Prostate gland (tissue), 2 donors: Measurements from ENCODE around the gene EPM2AIP1. TPM values are rescaled to one million over a fixed set of nuclear protein-coding genes. Genes with fewer than 3 reads are reported as not detected.
A peak's percentile ranks its signal among the peaks of the same experiment; 100 is the strongest.

Source experiments
- DNase-seq: peaks from one replicate; pipeline ENCODE4 v3.0.0-alpha.2; 2019; ENCODE audit warnings: low spot score
- H3K27ac ChIP-seq, 2 donors: fragments of 200-600 bp; sonication (generic); 2 replicates each; pipeline ENCODE4 v1.5.1; 2017 to 2019
- H3K27me3 ChIP-seq: fragments of 200-600 bp; sonication (generic); replicated peaks from 2 replicates; pipeline ENCODE4 v1.5.1; 2019; ENCODE audit not compliant: insufficient read depth
- H3K36me3 ChIP-seq, 2 donors: fragments of 200-600 bp; sonication (generic); 1 replicate in 1 of 2; 2 replicates in 1 of 2; pipeline versions ENCODE4 v1.5.1 to v1.8.1; 2017 to 2019
- H3K4me1 ChIP-seq: fragments of 200-600 bp; sonication (generic); replicated peaks from 2 replicates; pipeline ENCODE4 v1.5.1; 2019
- H3K4me3 ChIP-seq, 2 donors: fragments of 200-600 bp; sonication (generic); 2 replicates each; pipeline ENCODE4 v1.5.1; 2017 to 2019
- H3K9me3 ChIP-seq: fragments of 200-600 bp; sonication (generic); 2 replicates; pipeline ENCODE4 v1.5.1; 2017
- POLR2A ChIP-seq: fragments of 450-650 bp; IDR thresholded peaks from one replicate; pipeline ENCODE4 v1.6.1; 2016; ENCODE audit warnings: antibody characterized with exemption, mild to moderate bottlenecking
- POLR2AphosphoS5 ChIP-seq: sonication (generic); formaldehyde crosslinking; IDR thresholded peaks from one replicate; pipeline ENCODE4 v1.6.1; 2017; ENCODE audit warnings: antibody characterized with exemption
- WGBS: methylation state at CpG from one replicate; pipeline ENCODE4 v1.1.5; 2018; 5-methylcytosine and 5-hydroxymethylcytosine counted together
- intact Hi-C: fragments of 100-400 bp; cut with DNase I; formaldehyde crosslinking; loops from one replicate; pipeline ENCODE4 v1.14.2; 2022
- total RNA-seq, 2 donors: library from RNA; depleted of rRNA; stranded (reverse); fragments of >200 nt; gene quantifications; one replicate each; pipeline ENCODE4 v1.1.0, GENCODE V29; 2016
- TF ChIP-seq, protein P1 (sequence below), 4 experiments: fragments of 200-600 bp in 2 of 4; fragments of 450-650 bp in 2 of 4; sonication (generic) in 2 of 4; IDR thresholded peaks; 1 replicate in 3 of 4; 2 replicates in 1 of 4; pipeline ENCODE4 v1.5.1; 2016 to 2019; ENCODE audit warnings: antibody characterized with exemption in 4 of 4, mild to moderate bottlenecking in 2 of 4, moderate library complexity in 2 of 4

EPM2AIP1 gene
- total RNA-seq, 2 donors from 2014 or later = 13.8 to 14.2 TPM

DNA sequence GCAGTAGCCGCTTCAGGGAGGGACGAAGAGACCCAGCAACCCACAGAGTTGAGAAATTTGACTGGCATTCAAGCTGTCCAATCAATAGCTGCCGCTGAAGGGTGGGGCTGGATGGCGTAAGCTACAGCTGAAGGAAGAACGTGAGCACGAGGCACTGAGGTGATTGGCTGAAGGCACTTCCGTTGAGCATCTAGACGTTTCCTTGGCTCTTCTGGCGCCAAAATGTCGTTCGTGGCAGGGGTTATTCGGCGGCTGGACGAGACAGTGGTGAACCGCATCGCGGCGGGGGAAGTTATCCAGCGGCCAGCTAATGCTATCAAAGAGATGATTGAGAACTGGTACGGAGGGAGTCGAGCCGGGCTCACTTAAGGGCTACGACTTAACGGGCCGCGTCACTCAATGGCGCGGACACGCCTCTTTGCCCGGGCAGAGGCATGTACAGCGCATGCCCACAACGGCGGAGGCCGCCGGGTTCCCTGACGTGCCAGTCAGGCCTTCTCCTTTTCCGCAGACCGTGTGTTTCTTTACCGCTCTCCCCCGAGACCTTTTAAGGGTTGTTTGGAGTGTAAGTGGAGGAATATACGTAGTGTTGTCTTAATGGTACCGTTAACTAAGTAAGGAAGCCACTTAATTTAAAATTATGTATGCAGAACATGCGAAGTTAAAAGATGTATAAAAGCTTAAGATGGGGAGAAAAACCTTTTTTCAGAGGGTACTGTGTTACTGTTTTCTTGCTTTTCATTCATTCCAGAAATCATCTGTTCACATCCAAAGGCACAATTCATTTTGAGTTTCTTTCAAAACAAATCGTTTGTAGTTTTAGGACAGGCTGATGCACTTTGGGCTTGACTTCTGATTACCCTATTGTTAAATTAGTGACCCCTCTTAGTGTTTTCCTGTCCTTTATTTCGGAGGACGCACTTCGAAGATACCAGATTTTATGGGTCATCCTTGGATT is 674 bp upstream of the EPM2AIP1 start, which contains the start of gene MLH1:
Gene MLH1, plus strand, starts transcription at position 193 of the 958 bp plus-strand sequence. Its CDS starts 30 bp downstream, at position 223.
- peak; percentile 90 for TF ChIP-seq POLR2AphosphoS5
- TF ChIP-seq, protein P1, sequence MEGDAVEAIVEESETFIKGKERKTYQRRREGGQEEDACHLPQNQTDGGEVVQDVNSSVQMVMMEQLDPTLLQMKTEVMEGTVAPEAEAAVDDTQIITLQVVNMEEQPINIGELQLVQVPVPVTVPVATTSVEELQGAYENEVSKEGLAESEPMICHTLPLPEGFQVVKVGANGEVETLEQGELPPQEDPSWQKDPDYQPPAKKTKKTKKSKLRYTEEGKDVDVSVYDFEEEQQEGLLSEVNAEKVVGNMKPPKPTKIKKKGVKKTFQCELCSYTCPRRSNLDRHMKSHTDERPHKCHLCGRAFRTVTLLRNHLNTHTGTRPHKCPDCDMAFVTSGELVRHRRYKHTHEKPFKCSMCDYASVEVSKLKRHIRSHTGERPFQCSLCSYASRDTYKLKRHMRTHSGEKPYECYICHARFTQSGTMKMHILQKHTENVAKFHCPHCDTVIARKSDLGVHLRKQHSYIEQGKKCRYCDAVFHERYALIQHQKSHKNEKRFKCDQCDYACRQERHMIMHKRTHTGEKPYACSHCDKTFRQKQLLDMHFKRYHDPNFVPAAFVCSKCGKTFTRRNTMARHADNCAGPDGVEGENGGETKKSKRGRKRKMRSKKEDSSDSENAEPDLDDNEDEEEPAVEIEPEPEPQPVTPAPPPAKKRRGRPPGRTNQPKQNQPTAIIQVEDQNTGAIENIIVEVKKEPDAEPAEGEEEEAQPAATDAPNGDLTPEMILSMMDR (IDR thresholded peaks at IDR 0.05) = no peak
- TF ChIP-seq POLR2A = peak; percentile 68
- peak; percentile 91 for DNase-seq
- Histone ChIP-seq H3K36me3 (peaks cover 0 to 4% of the 10 kb centered on the region in 2 donors), H3K27me3 (no peaks in the 10 kb centered on the region), H3K4me1 (peaks cover 6% of the 10 kb centered on the region), H3K27ac (peak within 1 kb of the TSS; percentile 98 to 99), H3K4me3 (peak within 1 kb of the TSS; percentile 63 to 81), H3K9me3 (no peaks in the 10 kb centered on the region)
- intact Hi-C loops = no loop called here
- 1% methylated on average over 47 of the region's 47 CpGs for WGBS

DNA sequence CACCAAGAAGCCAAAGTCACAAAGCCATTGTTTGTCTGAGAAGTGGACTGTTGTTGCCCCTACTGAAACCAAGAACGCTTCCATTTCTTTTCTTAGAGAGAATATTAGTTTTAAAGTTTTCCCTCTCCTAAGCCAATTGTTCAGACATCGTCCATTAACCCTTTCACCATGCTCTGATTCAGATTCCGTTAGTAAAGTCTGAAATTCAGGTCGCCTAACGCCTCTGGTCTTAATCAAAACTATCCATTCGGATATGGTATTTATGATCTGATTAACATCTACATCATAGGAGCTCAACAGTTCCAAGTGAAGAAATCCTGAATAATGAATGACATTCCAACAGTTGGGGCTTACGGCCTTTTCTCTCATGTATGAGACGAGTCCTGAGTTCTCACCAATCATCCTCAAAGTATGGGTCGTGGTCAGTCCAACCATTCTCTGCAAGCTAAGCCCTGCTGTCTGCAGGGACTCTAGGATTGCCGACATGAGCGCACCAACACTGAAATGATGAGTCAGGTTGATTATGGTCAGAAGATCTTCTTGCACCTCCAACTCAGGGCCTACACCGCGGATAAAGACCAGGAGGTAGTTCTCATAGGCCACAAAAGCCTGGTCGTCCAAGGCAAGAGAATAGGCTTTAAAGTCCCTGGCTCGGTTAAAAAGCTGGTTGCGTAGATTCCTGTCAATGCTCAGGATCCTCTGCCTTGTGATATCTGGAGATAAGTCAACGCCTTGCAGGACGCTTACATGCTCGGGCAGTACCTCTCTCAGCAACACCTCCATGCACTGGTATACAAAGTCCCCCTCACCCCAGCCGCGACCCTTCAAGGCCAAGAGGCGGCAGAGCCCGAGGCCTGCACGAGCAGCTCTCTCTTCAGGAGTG is 767 bp downstream of the EPM2AIP1 start:
- peak; percentile 19 for DNase-seq
- Histone ChIP-seq H3K4me1 (peaks cover 6% of the 10 kb centered on the region), H3K27ac (peak overlapping the region; percentile 98 to 99), H3K9me3 (no peaks in the 10 kb centered on the region), H3K36me3 (no peaks in the 10 kb centered on the region), H3K4me3 (peak overlapping the region; percentile 63 to 81), H3K27me3 (no peaks in the 10 kb centered on the region)
- whole genome bisulfite sequencing = 4% methylated on average over 24 of the region's 24 CpGs
- intact Hi-C loops = no loop called here
- TF ChIP-seq, protein P1 (IDR thresholded peaks at IDR 0.05) = no peak
- TF ChIP-seq POLR2AphosphoS5 = no peak
- TF ChIP-seq POLR2A = no peak

DNA sequence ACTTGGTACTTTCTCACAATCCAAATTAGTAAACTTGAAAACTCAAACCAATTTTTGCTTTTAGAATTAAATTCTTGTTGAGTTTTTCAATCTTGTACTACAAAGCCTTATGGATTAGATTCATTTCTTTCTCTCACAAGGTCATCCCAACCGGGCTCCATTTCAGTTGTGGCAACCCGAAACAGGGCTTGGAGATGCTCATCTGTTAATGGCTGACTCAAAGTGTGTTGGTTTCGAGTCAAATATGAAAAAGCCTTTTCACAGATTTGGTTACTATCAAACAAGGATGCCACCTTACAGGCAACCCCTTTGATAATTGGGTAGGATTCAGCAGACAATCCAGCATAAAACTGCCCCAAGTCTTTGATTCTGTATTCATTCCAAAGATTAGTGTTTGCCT is 1.8 kb downstream of the EPM2AIP1 start:
- WGBS = 67% methylated on average over 3 of the region's 3 CpGs
- TF ChIP-seq POLR2A = no peak
- TF ChIP-seq POLR2AphosphoS5 = no peak
- TF ChIP-seq, protein P1 (IDR thresholded peaks at IDR 0.05) = no peak
- H3K9me3 ChIP-seq = no peaks in the 10 kb centered on the region
- DNase-seq = no peak
- peak overlapping the region; percentile 98 to 99 for H3K27ac ChIP-seq
- peaks cover 6% of the 10 kb centered on the region for H3K4me1 ChIP-seq
- no peaks in the 10 kb centered on the region for H3K27me3 ChIP-seq
- H3K36me3 ChIP-seq = no peaks in the 10 kb centered on the region
- intact Hi-C loops = no loop called here
- peak overlapping the region; percentile 63 to 81 for H3K4me3 ChIP-seq

DNA sequence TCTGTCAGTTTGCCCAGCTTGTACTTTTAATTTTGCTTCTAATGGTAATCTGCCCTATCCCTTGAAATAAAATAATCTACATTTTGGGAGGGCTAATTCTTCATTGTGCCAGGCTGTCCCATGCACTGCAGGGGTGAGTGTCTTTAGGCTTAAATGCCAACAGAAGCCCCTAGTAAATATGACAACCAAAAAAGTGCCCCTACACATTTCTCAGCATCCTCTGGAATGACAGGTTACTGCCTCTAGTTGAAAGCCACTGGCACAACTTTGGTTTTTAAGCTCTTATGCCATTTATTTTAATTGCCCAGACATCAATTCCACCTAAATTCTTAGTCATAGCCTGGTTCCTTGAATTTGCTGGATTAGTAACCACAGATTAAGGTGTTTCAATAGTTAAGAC is 3.4 kb downstream of the EPM2AIP1 start:
- intact Hi-C loops = no loop called here
- TF ChIP-seq, protein P1 (IDR thresholded peaks at IDR 0.05) = no peak
- TF ChIP-seq POLR2AphosphoS5 (no peak), POLR2A (no peak)
- Histone ChIP-seq H3K4me1 (peaks cover 6% of the 10 kb centered on the region), H3K27ac (no peak overlapping the region), H3K4me3 (peak overlapping the region in 1 of 2 donors; percentile 81), H3K9me3 (no peaks in the 10 kb centered on the region), H3K36me3 (no peaks in the 10 kb centered on the region), H3K27me3 (no peaks in the 10 kb centered on the region)
- DNase-seq = no peak
